ENCODE results near the gene GOT2.
"Not testable (repeated sequence)": the region's sequence is repeated elsewhere in the genome, so short reads cannot be mapped to it uniquely, and the experiment has no call there.

Gene GOT2

DNA sequence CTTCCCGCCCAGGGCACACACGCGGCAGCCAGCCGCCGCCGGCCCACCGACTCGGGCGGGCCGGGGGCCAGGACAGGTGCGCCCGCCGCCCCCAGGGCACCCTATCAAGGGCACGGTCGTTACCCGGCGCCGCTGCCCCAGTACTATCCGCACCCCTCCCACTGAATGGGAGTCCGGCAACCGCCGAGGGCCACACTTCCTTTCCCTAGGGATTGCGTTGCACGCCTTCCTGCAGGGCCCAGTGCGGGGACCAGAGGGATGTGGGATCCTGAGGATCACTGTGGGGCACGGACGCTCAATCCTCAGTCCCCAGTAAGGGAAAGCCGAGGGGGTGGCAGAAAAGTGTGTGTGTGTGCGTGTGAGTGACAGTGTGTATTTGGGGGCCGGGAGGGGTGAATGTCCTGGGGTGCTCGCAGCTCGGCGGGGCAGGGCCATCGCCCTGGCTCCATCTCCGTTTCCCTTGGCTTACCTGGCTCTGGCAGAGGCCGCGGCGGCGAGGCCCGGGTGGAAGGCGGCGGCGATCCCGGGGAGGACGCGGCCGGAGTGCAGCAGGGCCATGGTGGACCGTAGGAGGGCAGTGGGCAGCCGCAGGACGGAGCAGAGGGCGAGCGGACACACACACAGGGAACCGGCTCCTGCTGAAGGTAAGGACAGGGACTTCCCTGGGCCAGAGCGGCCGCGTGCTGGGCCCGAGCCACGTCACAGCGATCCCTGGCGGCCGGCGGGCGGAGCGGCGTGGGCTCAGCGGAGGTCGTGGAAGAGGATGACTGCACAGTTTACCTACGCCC, at the start of gene GOT2:
Gene GOT2 (minus strand): TSS at position 646 of the 788 bp plus-strand sequence. CDS start 88 bp downstream, at position 558.
- peak; percentile 97 for TF ChIP-seq CTCF (IDR thresholded peaks at IDR 0.05; ENCODE audit: borderline replicate concordance, control extremely low read depth, extremely low read depth, insufficient read depth, missing control alignments)
- in situ Hi-C loops (cut with MboI; ENCODE audit: low sequenced_read_pairs, unreplicated experiment), result no loop called here
- DNase-seq (ENCODE audit: low spot score), result peak; percentile 91

- DNase-seq (ENCODE audit: low spot score); in situ Hi-C loops (cut with MboI; ENCODE audit: low sequenced_read_pairs, unreplicated experiment): not testable (repeated sequence)
These were observed 45.2 kb upstream of the GOT2 start for GRCh38 chr16:58779291-58779690.

GRCh38 chr16:58773870-58774269, 39.8 kb upstream of the GOT2 start:
- DNase-seq (ENCODE audit: low spot score), result no peak
- no peak for TF ChIP-seq CTCF (IDR thresholded peaks at IDR 0.05; ENCODE audit: borderline replicate concordance, control extremely low read depth, extremely low read depth, insufficient read depth, missing control alignments)
- in situ Hi-C loops (cut with MboI; ENCODE audit: low sequenced_read_pairs, unreplicated experiment), result no loop called here

- no peak for TF ChIP-seq CTCF (IDR thresholded peaks at IDR 0.05; ENCODE audit: borderline replicate concordance, control extremely low read depth, extremely low read depth, insufficient read depth, missing control alignments)
- in situ Hi-C loops (cut with MboI; ENCODE audit: low sequenced_read_pairs, unreplicated experiment), result no loop called here
- DNase-seq (ENCODE audit: low spot score), result no peak
These were observed 34.0 kb upstream of the GOT2 start for GRCh38 chr16:58768145-58768544.

DNA sequence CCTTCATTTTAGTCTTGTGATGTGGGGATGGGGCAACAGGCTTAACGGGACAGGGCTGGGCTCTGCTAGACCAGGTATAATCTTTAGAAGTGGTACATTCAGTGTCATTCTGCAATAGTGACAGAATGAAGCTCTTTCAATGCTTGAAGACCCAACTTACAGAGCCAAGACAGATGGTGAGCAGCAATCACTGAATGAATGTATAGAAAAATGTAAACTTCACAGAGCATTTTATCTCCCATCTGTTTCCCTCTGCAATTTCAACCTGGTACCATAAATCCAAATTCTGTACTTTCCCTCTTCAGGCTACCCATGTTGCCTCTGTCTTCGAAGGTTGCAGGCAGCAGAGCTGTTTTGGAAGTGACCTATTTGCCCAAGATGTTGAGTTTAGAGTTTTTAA, 33.5 kb upstream of the GOT2 start:
- in situ Hi-C loops (cut with MboI; ENCODE audit: low sequenced_read_pairs, unreplicated experiment), result no loop called here
- no peak for TF ChIP-seq CTCF (IDR thresholded peaks at IDR 0.05; ENCODE audit: borderline replicate concordance, control extremely low read depth, extremely low read depth, insufficient read depth, missing control alignments)
- no peak for DNase-seq (ENCODE audit: low spot score)

GRCh38 chr16:58756650-58757332, 22.7 kb upstream of the GOT2 start:
- TF ChIP-seq CTCF (IDR thresholded peaks at IDR 0.05; ENCODE audit: borderline replicate concordance, control extremely low read depth, extremely low read depth, insufficient read depth, missing control alignments), result no peak
- in situ Hi-C loops (cut with MboI; ENCODE audit: low sequenced_read_pairs, unreplicated experiment), result loop anchor here (10.0 kb wide), 1 partner anchor 252 kb away; the partner anchor contains the start of gene NDRG4
- DNase-seq (ENCODE audit: low spot score), result no peak

Data from GM13976 (cell line).